ENCODE data around the gene ACER3. TPM values are rescaled to one million over a fixed set of nuclear protein-coding genes. Genes with fewer than 3 reads are reported as not detected.

Gene ACER3
- total and polyA plus RNA-seq, 2 of the 4 experiments (the other 2 are of a cell fraction): 3.5 to 10.0 TPM

DNA sequence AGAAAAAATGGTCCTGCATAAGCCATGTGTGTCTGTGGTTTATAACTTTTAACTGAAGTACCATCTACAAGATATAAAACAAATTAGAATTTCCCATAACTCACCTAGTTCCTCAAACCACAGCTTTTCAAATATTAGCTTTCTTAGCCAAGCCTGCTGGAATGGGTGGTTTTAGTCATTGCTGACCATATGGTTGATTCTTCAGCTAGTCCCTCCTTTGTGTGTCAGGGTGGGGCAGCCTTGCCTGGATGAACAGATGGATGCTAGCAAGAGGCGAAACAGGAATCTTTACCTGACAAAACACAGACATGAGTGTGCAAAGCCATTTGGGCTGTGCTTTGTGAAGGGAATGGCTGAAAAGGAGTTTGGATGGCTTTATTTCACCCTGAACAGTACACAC is 166.6 kb downstream of the ACER3 start:
- Histone ChIP-seq H2AK5ac (ENCODE audit: low read depth, low read length) (no peak overlapping the region), H3K9ac (ENCODE audit: low read depth, low read length) (no peak overlapping the region), H3K9me1 (ENCODE audit: insufficient read depth, low read length) (no peaks in the 10 kb centered on the region), H4K20me1 (ENCODE audit: insufficient read depth, low read length) (no peaks in the 10 kb centered on the region), H3K4ac (ENCODE audit: low read depth, low read length) (no peak overlapping the region), H4K8ac (ENCODE audit: low read depth in 2 of 2, low read length in 2 of 2) (no peak overlapping the region), H2BK120ac (ENCODE audit: low read depth, low read length) (no peak overlapping the region), H3K9me3 (ENCODE audit: control insufficient read depth, insufficient read depth, low read length) (no peaks in the 10 kb centered on the region), H4K5ac (ENCODE audit: low read depth, low read length) (no peak overlapping the region), H3K56ac (ENCODE audit: extremely low read depth, insufficient read depth, low read length) (no peak overlapping the region), H2BK5ac (ENCODE audit: low read depth, low read length, poor library complexity, severe bottlenecking) (no peak overlapping the region), H2AK9ac (replicated peaks; ENCODE audit: low read depth, low read length, poor library complexity) (no peak overlapping the region), H4K91ac (ENCODE audit: insufficient read depth, low read depth, low read length) (no peak overlapping the region), H3K4me3 (ENCODE audit: insufficient read depth, low read depth, low read length) (no peak overlapping the region), H3K36me3 (ENCODE audit: control insufficient read depth, insufficient read depth, low read length) (no peaks in the 10 kb centered on the region), H3K4me2 (ENCODE audit: low read depth, low read length) (no peak overlapping the region), H2BK15ac (ENCODE audit: low read depth, low read length) (no peak overlapping the region), H3K79me1 (ENCODE audit: low read depth in 1 of 2, low read length in 2 of 2) (no peaks in the 10 kb centered on the region), H3K27me3 (ENCODE audit: control insufficient read depth, insufficient read depth, low read length) (peaks cover 20% of the 10 kb centered on the region), H3K14ac (replicated peaks; ENCODE audit: low read depth, low read length) (no peak overlapping the region), H2BK20ac (ENCODE audit: low read depth, low read length) (no peak overlapping the region), H3K23ac (ENCODE audit: low read depth, low read length) (no peak overlapping the region), H3K18ac (ENCODE audit: low read depth, low read length) (no peak overlapping the region), H3K4me1 (ENCODE audit: control insufficient read depth, insufficient read depth, low read length) (no peaks in the 10 kb centered on the region), H3K27ac (ENCODE audit: insufficient read depth, low read length) (no peak overlapping the region), H2AFZ (replicated peaks; ENCODE audit: low read length, poor library complexity) (no peak overlapping the region)
- peak; percentile 48 for DNase-seq
- dilution Hi-C loops (cut with HindIII; ENCODE audit: low sequenced_read_pairs, unreplicated experiment) (no loop called here), intact Hi-C loops (cut with micrococcal nuclease) (no loop called here), in situ Hi-C loops (cut with MboI; ENCODE audit: low sequenced_read_pairs) (loop anchor here (25.0 kb wide), 1 partner anchor 290 kb away; no protein-coding TSS in a partner anchor)
- ATAC-seq (ENCODE audit: low read depth): no peak
- TF ChIP-seq CEBPB (IDR thresholded peaks at IDR 0.05; ENCODE audit: low read depth, low read length) (no peak), SMC3 (IDR thresholded peaks at IDR 0.05; ENCODE audit: low read depth, low read length) (no peak), RFX5 (IDR thresholded peaks at IDR 0.05; ENCODE audit: low read depth, low read length) (no peak), MAFK (IDR thresholded peaks at IDR 0.05; ENCODE audit: low read depth, low read length) (no peak), RCOR1 (IDR thresholded peaks at IDR 0.05; ENCODE audit: insufficient replicate concordance, low read length) (no peak), MXI1 (IDR thresholded peaks at IDR 0.05; ENCODE audit: borderline replicate concordance, low read depth, low read length) (no peak), CHD1 (IDR thresholded peaks at IDR 0.05; ENCODE audit: low read depth, low read length) (no peak), RAD21 (IDR thresholded peaks at IDR 0.05; ENCODE audit: low read length) (no peak), NFE2L2 (IDR thresholded peaks at IDR 0.05; ENCODE audit: low read depth, low read length) (no peak)
- TF ChIP-seq, protein P1, sequence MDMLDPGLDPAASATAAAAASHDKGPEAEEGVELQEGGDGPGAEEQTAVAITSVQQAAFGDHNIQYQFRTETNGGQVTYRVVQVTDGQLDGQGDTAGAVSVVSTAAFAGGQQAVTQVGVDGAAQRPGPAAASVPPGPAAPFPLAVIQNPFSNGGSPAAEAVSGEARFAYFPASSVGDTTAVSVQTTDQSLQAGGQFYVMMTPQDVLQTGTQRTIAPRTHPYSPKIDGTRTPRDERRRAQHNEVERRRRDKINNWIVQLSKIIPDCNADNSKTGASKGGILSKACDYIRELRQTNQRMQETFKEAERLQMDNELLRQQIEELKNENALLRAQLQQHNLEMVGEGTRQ (IDR thresholded peaks at IDR 0.05; ENCODE audit: low read depth, low read length): no peak
- TF ChIP-seq, protein P2, sequence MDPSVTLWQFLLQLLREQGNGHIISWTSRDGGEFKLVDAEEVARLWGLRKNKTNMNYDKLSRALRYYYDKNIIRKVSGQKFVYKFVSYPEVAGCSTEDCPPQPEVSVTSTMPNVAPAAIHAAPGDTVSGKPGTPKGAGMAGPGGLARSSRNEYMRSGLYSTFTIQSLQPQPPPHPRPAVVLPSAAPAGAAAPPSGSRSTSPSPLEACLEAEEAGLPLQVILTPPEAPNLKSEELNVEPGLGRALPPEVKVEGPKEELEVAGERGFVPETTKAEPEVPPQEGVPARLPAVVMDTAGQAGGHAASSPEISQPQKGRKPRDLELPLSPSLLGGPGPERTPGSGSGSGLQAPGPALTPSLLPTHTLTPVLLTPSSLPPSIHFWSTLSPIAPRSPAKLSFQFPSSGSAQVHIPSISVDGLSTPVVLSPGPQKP (IDR thresholded peaks at IDR 0.05; ENCODE audit: borderline replicate concordance, low read depth, low read length): no peak
- ChIA-PET POLR2A (ENCODE audit: unreplicated experiment) (no interaction called here), CTCF (interaction anchor here (1.2 to 1.3 kb wide), 2 partner anchors 107 to 109 kb away, joined by 3 to 4 read pairs; no protein-coding TSS in a partner anchor)
- no CpG with 5 or more reads among the region's 1 CpG for WGBS, 2 experiments (ENCODE audit: extremely low coverage in 2 of 2, insufficient read length in 1 of 2)
- BruUV-seq (replicated peaks): no TSS peak
